ENCODE data around the gene GIT1. TPM values are rescaled to one million over a fixed set of nuclear protein-coding genes. Genes with fewer than 3 reads are reported as not detected.
A peak's percentile ranks its signal among the peaks of the same experiment; 100 is the strongest.

The GIT1 gene
- total and polyA plus RNA-seq, 8 donors, result 17.7 to 67.2 (median 28.7) TPM

- peak; percentile 93 to 97 for DNase-seq
- TF ChIP-seq POLR2AphosphoS5 (IDR thresholded peaks at IDR 0.05) (peak in 2 of 3 donors; percentile 8 to 69), EP300 (IDR thresholded peaks at IDR 0.05) (no peak), POLR2A (IDR thresholded peaks at IDR 0.05) (no peak), CTCF (IDR thresholded peaks at IDR 0.05) (peak in 5 of 7 experiments; percentile 66 to 85 (median 77))
- Histone ChIP-seq H3K4me3 (peak overlapping the region; percentile 31 to 49 (median 37)), H3K27me3 (peaks cover 0 to 55% (median 22%) of the 10 kb centered on the region in 3 donors), H3K9me3 (no peaks in the 10 kb centered on the region), H3K4me1 (peaks cover 53 to 59% (median 57%) of the 10 kb centered on the region in 4 donors), H3K36me3 (peaks cover 0 to 7% (median 3%) of the 10 kb centered on the region in 4 donors), H3K27ac (peak overlapping the region in 2 of 5 donors; percentile 21 to 38)
- 0 to 2% (median 1%) methylated on average over 17 to 50 of the region's 50 CpGs for WGBS, 5 donors
- intact Hi-C loops (cut with DNase I; ENCODE audit: low total_unique reads), result no loop called here
Observed at GRCh38 chr17:29613352-29613837, 23.9 kb upstream of the GIT1 start.

DNA sequence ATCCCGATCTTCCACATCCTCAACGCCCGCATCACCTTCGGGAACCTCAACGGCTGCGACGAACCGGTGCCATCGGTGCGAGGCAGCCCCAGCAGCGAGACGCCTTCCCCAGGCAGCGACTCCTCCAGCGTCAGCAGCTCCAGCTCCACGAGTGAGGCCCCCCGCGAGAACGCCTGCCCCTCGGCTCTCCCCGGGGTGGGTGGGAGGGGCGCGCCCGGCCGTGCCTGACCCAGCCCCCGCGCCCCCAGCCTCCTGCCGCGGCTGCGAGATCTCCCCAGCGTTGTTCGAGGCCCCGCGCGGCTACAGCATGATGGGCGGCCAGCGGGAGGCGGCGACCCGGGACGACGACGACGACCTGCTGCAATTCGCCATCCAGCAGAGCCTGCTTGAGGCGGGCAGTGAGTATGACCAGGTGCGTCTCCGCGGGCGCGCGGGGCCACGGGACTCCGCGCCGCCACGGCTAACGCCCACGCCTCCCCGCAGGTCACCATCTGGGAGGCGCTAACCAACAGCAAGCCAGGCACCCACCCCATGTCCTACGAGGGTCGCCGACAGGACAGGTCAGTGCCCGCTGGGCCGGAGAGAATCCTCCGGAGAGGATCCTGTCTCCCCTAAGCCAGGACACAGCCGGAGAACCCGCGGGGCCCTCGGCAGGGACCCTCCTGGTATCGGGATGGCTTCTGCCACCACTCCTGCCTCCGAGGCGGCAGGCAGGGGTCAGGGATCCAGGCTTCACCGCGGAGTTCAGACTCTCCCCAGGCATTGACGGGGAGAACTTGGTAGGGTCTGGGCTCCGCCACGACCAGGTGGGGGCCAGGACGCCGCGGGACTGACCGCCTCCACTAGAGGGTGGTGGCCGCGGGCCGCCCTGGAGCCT, 23.2 kb upstream of the GIT1 start:
- Histone ChIP-seq H3K36me3 (peaks cover 0 to 7% (median 3%) of the 10 kb centered on the region in 4 donors), H3K4me3 (peak overlapping the region; percentile 31 to 49 (median 37)), H3K27me3 (peaks cover 0 to 47% (median 20%) of the 10 kb centered on the region in 3 donors), H3K4me1 (peaks cover 45 to 51% (median 49%) of the 10 kb centered on the region in 4 donors), H3K9me3 (no peaks in the 10 kb centered on the region), H3K27ac (peak overlapping the region in 2 of 5 donors; percentile 21 to 38)
- intact Hi-C loops (cut with DNase I; ENCODE audit: low total_unique reads), result no loop called here
- no peak for TF ChIP-seq POLR2A (IDR thresholded peaks at IDR 0.05)
- TF ChIP-seq EP300 (IDR thresholded peaks at IDR 0.05), result no peak
- TF ChIP-seq CTCF (IDR thresholded peaks at IDR 0.05), result no peak
- TF ChIP-seq POLR2AphosphoS5 (IDR thresholded peaks at IDR 0.05), result no peak
- 44 to 68% (median 47%) methylated on average over 21 to 85 of the region's 85 CpGs for WGBS, 5 donors
- no peak for DNase-seq

GRCh38 chr17:29612094-29612403, 22.6 kb upstream of the GIT1 start:
- no peaks in the 10 kb centered on the region for H3K9me3 ChIP-seq
- no peak for DNase-seq
- no peak overlapping the region for H3K4me3 ChIP-seq
- peaks cover 0 to 7% (median 3%) of the 10 kb centered on the region in 4 donors for H3K36me3 ChIP-seq
- intact Hi-C loops (cut with DNase I; ENCODE audit: low total_unique reads), result no loop called here
- no peak overlapping the region for H3K27ac ChIP-seq
- H3K4me1 ChIP-seq, result peaks cover 39 to 45% (median 43%) of the 10 kb centered on the region in 4 donors
- WGBS, 5 donors, result 91 to 96% (median 93%) methylated on average over 9 to 12 of the region's 12 CpGs
- TF ChIP-seq EP300 (IDR thresholded peaks at IDR 0.05), result no peak
- TF ChIP-seq CTCF (IDR thresholded peaks at IDR 0.05), result no peak
- no peak for TF ChIP-seq POLR2AphosphoS5 (IDR thresholded peaks at IDR 0.05)
- TF ChIP-seq POLR2A (IDR thresholded peaks at IDR 0.05), result no peak
- H3K27me3 ChIP-seq, result peaks cover 0 to 41% (median 14%) of the 10 kb centered on the region in 3 donors

GRCh38 chr17:29611351-29612093, 22.1 kb upstream of the GIT1 start:
- no peak for DNase-seq
- TF ChIP-seq POLR2A (IDR thresholded peaks at IDR 0.05) (no peak), POLR2AphosphoS5 (IDR thresholded peaks at IDR 0.05) (no peak), CTCF (IDR thresholded peaks at IDR 0.05) (no peak), EP300 (IDR thresholded peaks at IDR 0.05) (no peak)
- peaks cover 0 to 36% (median 9%) of the 10 kb centered on the region in 3 donors for H3K27me3 ChIP-seq
- H3K4me3 ChIP-seq, result no peak overlapping the region
- H3K36me3 ChIP-seq, result peaks cover 0 to 7% (median 3%) of the 10 kb centered on the region in 4 donors
- 94 to 100% (median 98%) methylated on average over 3 to 11 of the region's 11 CpGs for WGBS, 5 donors
- H3K27ac ChIP-seq, result no peak overlapping the region
- H3K4me1 ChIP-seq, result peaks cover 34 to 40% (median 38%) of the 10 kb centered on the region in 4 donors
- H3K9me3 ChIP-seq, result no peaks in the 10 kb centered on the region
- intact Hi-C loops (cut with DNase I; ENCODE audit: low total_unique reads), result no loop called here

Measured in stomach (tissue), 9 donors.